Osteocyte (in vitro differentiated cells): ENCODE data around the gene PDK2. TPM values are rescaled to one million over a fixed set of nuclear protein-coding genes. Genes with fewer than 3 reads are reported as not detected.

Experiments used
- DNase-seq: peaks from one replicate; pipeline ENCODE4 v3.0.0; 2021; ENCODE audit warnings: mixed read lengths; ENCODE audit not compliant: unreplicated experiment; ENCODE audit errors: extremely low spot score
- H3K27ac Mint-ChIP-seq: one replicate; pipeline ENCODE4 v1.8.0; 2021; ENCODE audit warnings: mild to moderate bottlenecking, mixed read lengths; ENCODE audit not compliant: unreplicated experiment
- H3K27me3 Mint-ChIP-seq: one replicate; pipeline ENCODE4 v1.8.0; 2021; ENCODE audit warnings: mixed read lengths; ENCODE audit not compliant: unreplicated experiment
- H3K36me3 Mint-ChIP-seq: one replicate; pipeline ENCODE4 v1.8.0; 2021; ENCODE audit warnings: mixed read lengths; ENCODE audit not compliant: unreplicated experiment
- H3K4me1 Mint-ChIP-seq: one replicate; pipeline ENCODE4 v1.8.0; 2021; ENCODE audit warnings: mixed read lengths; ENCODE audit not compliant: unreplicated experiment
- H3K4me3 Mint-ChIP-seq: one replicate; pipeline ENCODE4 v1.8.0; 2021; ENCODE audit warnings: mild to moderate bottlenecking, moderate library complexity, mixed read lengths; ENCODE audit not compliant: unreplicated experiment
- H3K9me3 Mint-ChIP-seq: one replicate; pipeline ENCODE4 v1.8.0; 2021; ENCODE audit warnings: mixed read lengths; ENCODE audit not compliant: unreplicated experiment
- total RNA-seq: library from RNA; stranded (reverse); gene quantifications from 2 replicates; pipeline ENCODE4 v1.2.1, GENCODE V29; 2021
- TF ChIP-seq, protein P1 (sequence below): fragments of 200-600 bp; sonication (generic); IDR thresholded peaks from 2 replicates; pipeline ENCODE4 v1.5.0; 2021; ENCODE audit warnings: antibody characterized with exemption, mild to moderate bottlenecking, moderate library complexity

Gene PDK2
- total RNA-seq, 1 donor from 2014 or later: 66.2 TPM

DNA sequence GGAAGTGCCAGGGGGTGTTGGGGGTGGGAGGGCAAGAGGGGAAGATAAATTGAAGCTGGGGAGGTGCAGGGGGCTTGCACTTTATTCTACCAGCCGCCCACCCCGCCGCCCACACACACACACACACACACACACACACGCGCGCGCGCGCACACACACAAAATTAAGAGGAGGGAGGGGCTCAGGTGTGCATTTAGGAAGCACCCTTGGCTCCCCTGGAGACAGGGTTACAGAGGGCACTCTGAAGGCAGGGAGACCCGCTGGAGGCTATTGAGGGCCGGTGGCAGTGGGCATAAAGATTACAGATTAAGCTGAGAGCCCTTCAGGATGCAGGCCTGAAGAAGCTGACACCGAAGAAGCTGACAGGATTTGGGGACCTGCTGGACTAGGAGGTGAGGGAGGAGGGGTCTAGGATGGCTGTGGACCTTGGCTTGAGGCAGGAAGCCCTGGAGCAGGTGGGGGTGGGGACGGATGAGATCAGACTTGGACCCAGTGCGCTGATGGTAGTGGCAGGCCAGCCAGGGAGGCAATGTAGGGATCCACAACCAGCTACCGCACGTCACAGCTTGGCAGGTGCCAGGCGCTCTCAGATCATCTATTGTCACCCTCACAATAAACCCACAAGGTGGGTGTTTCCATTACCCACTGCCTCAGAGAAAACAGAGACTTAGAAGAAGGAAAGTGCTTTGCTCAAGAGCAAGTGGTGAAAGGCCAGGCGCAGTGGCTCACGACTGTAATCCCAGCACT is 35.6 kb downstream of the PDK2 start:
- TF ChIP-seq, protein P1, sequence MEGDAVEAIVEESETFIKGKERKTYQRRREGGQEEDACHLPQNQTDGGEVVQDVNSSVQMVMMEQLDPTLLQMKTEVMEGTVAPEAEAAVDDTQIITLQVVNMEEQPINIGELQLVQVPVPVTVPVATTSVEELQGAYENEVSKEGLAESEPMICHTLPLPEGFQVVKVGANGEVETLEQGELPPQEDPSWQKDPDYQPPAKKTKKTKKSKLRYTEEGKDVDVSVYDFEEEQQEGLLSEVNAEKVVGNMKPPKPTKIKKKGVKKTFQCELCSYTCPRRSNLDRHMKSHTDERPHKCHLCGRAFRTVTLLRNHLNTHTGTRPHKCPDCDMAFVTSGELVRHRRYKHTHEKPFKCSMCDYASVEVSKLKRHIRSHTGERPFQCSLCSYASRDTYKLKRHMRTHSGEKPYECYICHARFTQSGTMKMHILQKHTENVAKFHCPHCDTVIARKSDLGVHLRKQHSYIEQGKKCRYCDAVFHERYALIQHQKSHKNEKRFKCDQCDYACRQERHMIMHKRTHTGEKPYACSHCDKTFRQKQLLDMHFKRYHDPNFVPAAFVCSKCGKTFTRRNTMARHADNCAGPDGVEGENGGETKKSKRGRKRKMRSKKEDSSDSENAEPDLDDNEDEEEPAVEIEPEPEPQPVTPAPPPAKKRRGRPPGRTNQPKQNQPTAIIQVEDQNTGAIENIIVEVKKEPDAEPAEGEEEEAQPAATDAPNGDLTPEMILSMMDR: no peak
- DNase-seq: no peak
- H3K27ac Mint-ChIP-seq: peak overlapping the region; percentile 57
- H3K9me3 Mint-ChIP-seq: no peaks in the 10 kb centered on the region
- H3K4me1 Mint-ChIP-seq: peaks cover 49% of the 10 kb centered on the region
- no peaks in the 10 kb centered on the region for H3K27me3 Mint-ChIP-seq
- H3K36me3 Mint-ChIP-seq: peaks cover 3% of the 10 kb centered on the region
- peak overlapping the region; percentile 70 for H3K4me3 Mint-ChIP-seq

DNA sequence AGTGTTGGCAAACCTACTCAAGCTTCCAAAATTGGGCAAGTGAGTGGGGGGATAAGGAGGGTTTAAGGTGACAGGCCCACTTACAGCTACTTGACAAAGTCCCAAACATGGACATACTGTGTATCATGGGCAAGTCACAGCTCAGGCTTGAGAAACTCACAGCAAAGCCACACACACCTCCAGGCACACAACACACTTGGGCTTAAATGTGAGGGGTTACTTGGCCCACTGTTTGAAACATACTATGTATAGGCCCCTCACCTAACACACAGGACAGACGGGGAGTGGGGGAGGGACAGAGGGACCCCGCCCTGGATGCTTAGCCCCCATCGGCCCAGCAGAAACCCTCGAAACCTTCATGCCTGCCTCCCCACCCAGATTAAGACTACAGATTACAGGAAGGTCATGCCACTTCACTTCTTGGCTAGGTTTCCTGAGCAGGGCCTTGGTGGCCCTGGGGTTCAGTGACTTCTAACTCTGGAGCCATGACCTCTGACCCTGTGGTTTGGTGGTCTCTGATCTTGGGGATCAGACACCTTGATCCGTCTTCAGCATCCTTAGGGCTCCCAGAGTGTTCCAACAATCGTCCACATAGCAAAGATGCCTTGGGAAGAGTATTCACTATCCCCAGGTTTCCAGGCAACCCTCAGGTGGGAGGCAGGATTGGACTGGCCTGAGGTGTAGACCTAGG is 37.1 kb downstream of the PDK2 start:
- Mint-ChIP-seq H3K9me3 (no peaks in the 10 kb centered on the region), H3K27me3 (no peaks in the 10 kb centered on the region), H3K36me3 (peaks cover 13% of the 10 kb centered on the region), H3K4me1 (peaks cover 61% of the 10 kb centered on the region), H3K4me3 (no peak overlapping the region), H3K27ac (peak overlapping the region; percentile 67)
- DNase-seq: no peak
- TF ChIP-seq, protein P1: no peak

DNA sequence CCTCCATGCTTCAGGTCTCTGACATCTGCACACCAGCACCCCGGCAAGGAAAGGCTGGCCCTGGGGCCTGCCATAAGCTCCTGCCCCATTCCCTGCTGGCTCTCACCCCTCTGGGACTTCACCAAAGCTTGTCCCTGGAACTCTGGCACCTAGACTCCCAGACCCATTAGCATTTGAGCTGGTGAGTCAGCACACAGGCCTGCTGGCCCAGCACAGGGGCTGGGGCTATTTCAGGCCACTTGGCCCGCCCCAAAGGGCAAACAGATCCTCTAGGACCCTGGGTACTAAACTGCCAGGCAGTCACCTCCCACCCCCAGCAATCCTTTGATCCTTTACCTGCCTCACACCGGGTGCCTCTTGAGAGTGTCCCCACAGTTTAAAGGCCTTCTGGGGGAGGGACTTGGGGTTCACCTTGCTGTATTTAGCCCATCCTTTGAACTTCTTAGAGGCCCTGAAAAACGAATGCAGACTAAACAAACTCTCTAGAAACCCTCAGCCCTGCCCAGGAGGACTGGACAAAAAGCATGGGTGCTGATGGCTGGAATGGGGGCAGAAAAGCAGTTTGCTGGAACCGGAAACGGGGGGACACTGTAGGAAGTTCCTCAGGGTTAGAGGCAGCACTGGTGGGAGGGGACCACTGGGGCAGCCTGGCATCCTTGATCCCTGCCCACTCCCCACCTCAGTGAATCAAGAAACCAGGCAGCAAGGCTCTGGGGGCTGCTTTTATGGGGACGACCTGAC is 38.0 kb downstream of the PDK2 start:
- Mint-ChIP-seq H3K27me3 (no peaks in the 10 kb centered on the region), H3K9me3 (no peaks in the 10 kb centered on the region), H3K4me1 (peaks cover 59% of the 10 kb centered on the region), H3K4me3 (no peak overlapping the region), H3K27ac (peak overlapping the region; percentile 79), H3K36me3 (peaks cover 21% of the 10 kb centered on the region)
- no peak for DNase-seq
- TF ChIP-seq, protein P1: no peak

DNA sequence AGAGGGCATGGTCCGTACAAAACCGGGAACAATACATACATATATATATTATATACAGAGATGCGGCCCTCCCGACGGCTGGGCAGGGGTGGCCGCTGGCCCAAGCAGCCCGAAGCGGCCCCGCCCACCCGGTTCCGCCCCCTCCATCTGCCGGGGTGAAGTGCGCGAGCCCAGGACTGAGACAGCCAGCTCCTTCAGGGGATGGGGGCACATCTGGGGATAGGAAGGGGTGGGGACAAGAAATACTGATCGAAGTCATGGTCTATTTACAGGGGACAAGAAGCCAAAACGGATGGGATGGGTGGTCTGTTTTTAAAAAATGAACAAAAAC is 38.6 kb downstream of the PDK2 start:
- Mint-ChIP-seq H3K4me1 (peaks cover 55% of the 10 kb centered on the region), H3K27ac (peak overlapping the region; percentile 79), H3K9me3 (no peaks in the 10 kb centered on the region), H3K27me3 (no peaks in the 10 kb centered on the region), H3K36me3 (peaks cover 26% of the 10 kb centered on the region), H3K4me3 (no peak overlapping the region)
- TF ChIP-seq, protein P1: no peak
- DNase-seq: no peak
